HEK293T (cell line): Measurements from ENCODE around the gene RNF150.

ENCODE experiments used
- ELF4 ChIP-seq: fragments of 450-650 bp; IDR thresholded peaks from 2 replicates; pipeline ENCODE4 v1.6.1; 2017; ENCODE audit warnings: antibody characterized with exemption
- FOXK2 ChIP-seq: fragments of 450-650 bp; IDR thresholded peaks from 2 replicates; pipeline ENCODE4 v1.6.1; 2016; ENCODE audit warnings: mild to moderate bottlenecking
- SP1 ChIP-seq: fragments of 450-650 bp; IDR thresholded peaks from 2 replicates; pipeline ENCODE4 v1.6.1; 2017
- TF ChIP-seq, protein P1 (sequence below): fragments of 450-650 bp; IDR thresholded peaks from 2 replicates; pipeline ENCODE4 v1.6.1; 2016

- TF ChIP-seq SP1 (no peak), FOXK2 (no peak), ELF4 (no peak)
- TF ChIP-seq, protein P1, sequence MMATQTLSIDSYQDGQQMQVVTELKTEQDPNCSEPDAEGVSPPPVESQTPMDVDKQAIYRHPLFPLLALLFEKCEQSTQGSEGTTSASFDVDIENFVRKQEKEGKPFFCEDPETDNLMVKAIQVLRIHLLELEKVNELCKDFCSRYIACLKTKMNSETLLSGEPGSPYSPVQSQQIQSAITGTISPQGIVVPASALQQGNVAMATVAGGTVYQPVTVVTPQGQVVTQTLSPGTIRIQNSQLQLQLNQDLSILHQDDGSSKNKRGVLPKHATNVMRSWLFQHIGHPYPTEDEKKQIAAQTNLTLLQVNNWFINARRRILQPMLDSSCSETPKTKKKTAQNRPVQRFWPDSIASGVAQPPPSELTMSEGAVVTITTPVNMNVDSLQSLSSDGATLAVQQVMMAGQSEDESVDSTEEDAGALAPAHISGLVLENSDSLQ = no peak
Measured at GRCh38 chr4:141045848-141046247, 87.4 kb downstream of the RNF150 start.
